ENCODE results near the gene TMEM18. TPM values are rescaled to one million over a fixed set of nuclear protein-coding genes. Genes with fewer than 3 reads are reported as not detected.

Gene TMEM18
- total RNA-seq, 4 donors from 2014 or later = 10.8 to 49.7 (median 34.3) TPM

- Histone ChIP-seq H3K36me3 (no peaks in the 10 kb centered on the region), H3K4me1 (no peaks in the 10 kb centered on the region), H3K9me3 (no peaks in the 10 kb centered on the region), H3K27ac (no peak overlapping the region), H3K4me3 (no peak overlapping the region), H3K27me3 (no peaks in the 10 kb centered on the region)
- no peak for TF ChIP-seq CTCF (IDR thresholded peaks at IDR 0.05)
- TF ChIP-seq POLR2A (IDR thresholded peaks at IDR 0.05) = no peak
- intact Hi-C loops (cut with DNase I; ENCODE audit: low total_unique reads) = no loop called here
- DNase-seq = no peak
These were observed 4.1 kb upstream of the TMEM18 start for GRCh38 chr2:681312-681711.

GRCh38 chr2:680496-680895, 3.3 kb upstream of the TMEM18 start:
- intact Hi-C loops (cut with DNase I; ENCODE audit: low total_unique reads) = no loop called here
- peaks cover 0 to 7% of the 10 kb centered on the region in 2 donors for H3K4me1 ChIP-seq
- DNase-seq = no peak
- H3K4me3 ChIP-seq = no peak overlapping the region
- no peaks in the 10 kb centered on the region for H3K27me3 ChIP-seq
- TF ChIP-seq POLR2A (IDR thresholded peaks at IDR 0.05) (no peak), CTCF (IDR thresholded peaks at IDR 0.05) (no peak)
- no peaks in the 10 kb centered on the region for H3K9me3 ChIP-seq
- no peaks in the 10 kb centered on the region for H3K36me3 ChIP-seq
- no peak overlapping the region for H3K27ac ChIP-seq

- Histone ChIP-seq H3K36me3 (no peaks in the 10 kb centered on the region), H3K27ac (peak overlapping the region in 1 of 2 donors; percentile 99), H3K4me3 (no peak overlapping the region), H3K27me3 (no peaks in the 10 kb centered on the region), H3K4me1 (peaks cover 0 to 8% of the 10 kb centered on the region in 2 donors), H3K9me3 (no peaks in the 10 kb centered on the region)
- intact Hi-C loops (cut with DNase I; ENCODE audit: low total_unique reads) = no loop called here
- DNase-seq = no peak
- TF ChIP-seq CTCF (IDR thresholded peaks at IDR 0.05) = no peak
- TF ChIP-seq POLR2A (IDR thresholded peaks at IDR 0.05) = no peak
These were observed 1.8 kb upstream of the TMEM18 start for GRCh38 chr2:678964-679363.

- Histone ChIP-seq H3K9me3 (no peaks in the 10 kb centered on the region), H3K27ac (peak overlapping the region; percentile 99), H3K36me3 (no peaks in the 10 kb centered on the region), H3K4me3 (peak overlapping the region; percentile 64 to 69), H3K27me3 (no peaks in the 10 kb centered on the region), H3K4me1 (peaks cover 0 to 8% of the 10 kb centered on the region in 2 donors)
- intact Hi-C loops (cut with DNase I; ENCODE audit: low total_unique reads) = no loop called here
- TF ChIP-seq CTCF (IDR thresholded peaks at IDR 0.05) = no peak
- no peak for TF ChIP-seq POLR2A (IDR thresholded peaks at IDR 0.05)
- DNase-seq = no peak
These were observed 849 bp upstream of the TMEM18 start for GRCh38 chr2:677959-678550.

GRCh38 chr2:676647-677055, 555 bp downstream of the TMEM18 start:
- peak; percentile 98 to 100 for DNase-seq
- H3K27ac ChIP-seq = peak overlapping the region; percentile 99
- intact Hi-C loops (cut with DNase I; ENCODE audit: low total_unique reads) = no loop called here

More at GRCh38 chr2:676647-677055, 555 bp downstream of the TMEM18 start:
- Histone ChIP-seq H3K4me1 (peaks cover 0 to 8% of the 10 kb centered on the region in 2 donors), H3K9me3 (no peaks in the 10 kb centered on the region), H3K27me3 (no peaks in the 10 kb centered on the region), H3K36me3 (no peaks in the 10 kb centered on the region), H3K4me3 (peak overlapping the region; percentile 50 to 69)
- no peak for TF ChIP-seq CTCF (IDR thresholded peaks at IDR 0.05)
- no peak for TF ChIP-seq POLR2A (IDR thresholded peaks at IDR 0.05)
